Activated CD8-positive, alpha-beta memory T cell treated with anti-CD3 and anti-CD28 coated beads, Interleukin-2, amount 50 U/mL, for 48 hours (primary cell): Measurements from ENCODE around the gene SEPTIN1.
"Not testable (repeated sequence)": the region's sequence is repeated elsewhere in the genome, so short reads cannot be mapped to it uniquely, and the experiment has no call there.

Experiments used
- DNase-seq: peaks from one replicate; pipeline ENCODE4 v3.0.0-alpha.2; 2020

Gene SEPTIN1

DNA sequence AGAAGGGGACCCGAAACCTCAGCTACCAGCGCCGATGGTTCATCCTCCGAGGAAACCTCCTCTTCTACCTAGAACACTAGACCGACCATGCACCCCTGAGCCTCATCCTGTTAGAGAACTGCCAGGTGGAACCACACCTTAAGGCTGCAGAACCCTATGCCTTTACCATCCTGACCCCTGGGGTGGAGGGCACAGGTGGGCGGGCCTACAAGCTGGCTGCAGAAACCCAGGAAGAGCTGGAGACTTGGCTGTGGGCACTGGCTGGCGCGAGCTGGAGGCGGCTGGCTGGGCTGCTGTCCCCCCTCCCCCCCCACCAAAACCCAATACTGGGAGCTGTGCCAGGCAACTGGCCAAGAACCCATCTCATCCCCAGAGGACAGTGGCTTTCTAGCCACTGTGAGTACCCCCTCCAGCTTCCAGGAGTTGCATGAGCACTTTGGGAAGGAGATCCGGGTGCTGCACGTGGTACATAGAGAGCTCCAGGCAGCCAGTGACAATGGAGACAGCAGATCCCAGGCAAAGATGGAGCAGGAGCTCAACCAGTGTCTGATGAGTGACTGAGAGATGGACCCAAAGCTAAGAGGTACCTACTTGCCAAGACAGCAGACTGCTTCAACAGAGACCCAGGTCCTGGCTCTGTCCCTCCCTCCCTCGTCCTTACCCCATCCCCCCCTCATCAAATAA is 25.8 kb downstream of the SEPTIN1 start:
- no peak for DNase-seq

DNA sequence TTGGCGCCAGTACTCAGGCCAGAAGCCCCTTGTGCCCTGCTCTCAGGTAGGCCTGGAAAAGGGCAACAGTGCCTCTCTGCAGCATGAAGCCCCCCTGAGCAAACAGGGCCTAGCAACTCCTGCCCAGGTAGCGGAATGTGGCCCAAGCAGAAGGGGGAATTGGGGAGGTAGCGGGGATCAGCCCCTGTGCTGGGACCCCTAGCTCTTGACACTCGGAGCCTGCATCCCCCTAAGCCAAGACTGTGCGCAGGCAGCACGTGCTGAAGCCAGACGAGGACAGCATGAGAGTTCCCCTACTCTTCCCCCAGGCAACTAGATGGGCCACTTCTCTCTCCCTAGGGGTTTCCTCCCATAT is 26.4 kb downstream of the SEPTIN1 start:
- no peak for DNase-seq

- peak; percentile 92 for DNase-seq
These were observed 27.0 kb downstream of the SEPTIN1 start, which contains the start of gene CD2BP2 for GRCh38 chr16:30355144-30355953. CD2BP2 (minus strand) TSS chr16:30355308; CDS start chr16:30354681, 627 bp downstream.

DNA sequence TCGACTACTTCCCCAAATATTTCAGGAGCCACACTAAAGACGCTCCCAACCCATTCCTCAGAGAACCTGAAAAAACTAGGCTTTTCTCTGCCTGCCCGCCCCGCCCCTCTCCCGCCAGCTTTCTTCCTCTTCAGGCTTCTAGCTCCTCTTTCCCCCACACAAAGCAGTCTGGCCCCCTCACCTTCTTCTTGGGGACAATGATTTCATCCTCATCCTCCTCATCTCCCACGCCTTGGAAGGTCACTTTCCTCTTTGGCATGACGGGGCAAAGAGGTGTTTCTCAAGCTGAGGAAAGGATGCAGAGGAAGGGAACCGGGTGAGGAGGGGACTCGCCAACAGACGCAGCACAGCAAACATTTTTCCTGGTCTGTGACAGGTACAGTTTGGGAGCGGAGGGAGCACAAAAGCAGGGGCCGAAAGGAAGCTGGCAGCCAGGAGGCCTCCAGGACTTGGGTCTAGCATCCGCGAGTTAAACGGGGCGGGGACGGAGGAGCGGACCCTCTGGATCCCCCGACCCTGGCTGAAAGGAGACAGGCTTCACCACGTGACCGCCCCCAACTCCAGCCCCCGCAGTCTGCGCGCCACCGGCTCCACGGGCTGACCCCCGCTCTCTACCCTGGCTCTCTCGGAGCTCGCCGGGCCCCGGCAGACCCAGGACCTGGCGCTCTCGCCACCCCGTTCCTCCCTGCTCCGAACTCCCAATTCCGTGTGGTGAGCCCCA is 27.8 kb downstream of the SEPTIN1 start:
- no peak for DNase-seq

- DNase-seq = no peak
These were observed 28.8 kb downstream of the SEPTIN1 start for GRCh38 chr16:30353438-30354129.

DNA sequence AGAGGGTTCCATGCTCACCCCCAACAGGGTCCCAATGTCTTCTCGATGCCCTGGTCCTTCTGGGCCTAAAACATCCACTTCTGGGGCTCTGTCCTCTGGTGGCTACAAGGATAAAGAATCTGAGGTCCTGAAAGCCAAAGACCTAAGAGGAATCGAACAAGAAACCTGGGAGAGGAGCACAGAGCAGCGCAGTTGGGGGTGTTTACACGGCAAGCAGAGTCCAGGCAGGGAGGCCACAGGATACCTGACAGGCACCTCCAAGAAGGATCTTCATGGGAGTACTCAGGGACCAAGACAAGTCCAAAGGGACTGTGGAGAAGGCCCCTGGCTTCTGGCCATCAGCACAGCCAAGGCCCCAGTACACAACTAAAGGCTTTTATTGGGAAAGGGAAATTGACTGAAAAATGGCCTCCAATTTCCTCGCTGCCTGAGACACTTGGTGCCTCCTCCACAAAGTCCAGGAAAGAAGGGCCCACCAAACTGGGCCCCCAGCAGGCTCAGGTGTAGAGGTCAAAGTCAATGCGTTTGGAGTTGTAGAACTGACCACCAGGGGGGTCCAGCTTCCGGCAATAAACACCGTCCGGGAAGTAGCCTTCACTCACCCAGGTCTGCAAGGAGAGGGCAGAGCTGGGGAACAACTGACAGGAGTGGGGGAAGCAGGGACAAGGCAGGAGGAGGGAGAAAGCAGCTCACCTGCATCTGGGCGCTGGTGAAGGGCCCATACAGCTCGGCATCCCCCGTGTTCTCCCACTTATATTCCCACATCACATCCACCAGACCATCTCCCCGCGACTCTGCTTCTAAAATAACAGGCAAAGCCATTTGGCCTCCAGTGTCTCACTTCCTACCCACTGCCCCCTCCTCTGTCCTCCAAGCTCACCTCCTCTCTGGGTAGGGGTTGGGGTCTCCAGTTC is 29.6 kb downstream of the SEPTIN1 start:
- DNase-seq = no peak

GRCh38 chr16:30351586-30352419 is 30.6 kb downstream of the SEPTIN1 start:
- DNase-seq = no peak

- no peak for DNase-seq
These were observed 31.3 kb downstream of the SEPTIN1 start for GRCh38 chr16:30351001-30351441.

DNA sequence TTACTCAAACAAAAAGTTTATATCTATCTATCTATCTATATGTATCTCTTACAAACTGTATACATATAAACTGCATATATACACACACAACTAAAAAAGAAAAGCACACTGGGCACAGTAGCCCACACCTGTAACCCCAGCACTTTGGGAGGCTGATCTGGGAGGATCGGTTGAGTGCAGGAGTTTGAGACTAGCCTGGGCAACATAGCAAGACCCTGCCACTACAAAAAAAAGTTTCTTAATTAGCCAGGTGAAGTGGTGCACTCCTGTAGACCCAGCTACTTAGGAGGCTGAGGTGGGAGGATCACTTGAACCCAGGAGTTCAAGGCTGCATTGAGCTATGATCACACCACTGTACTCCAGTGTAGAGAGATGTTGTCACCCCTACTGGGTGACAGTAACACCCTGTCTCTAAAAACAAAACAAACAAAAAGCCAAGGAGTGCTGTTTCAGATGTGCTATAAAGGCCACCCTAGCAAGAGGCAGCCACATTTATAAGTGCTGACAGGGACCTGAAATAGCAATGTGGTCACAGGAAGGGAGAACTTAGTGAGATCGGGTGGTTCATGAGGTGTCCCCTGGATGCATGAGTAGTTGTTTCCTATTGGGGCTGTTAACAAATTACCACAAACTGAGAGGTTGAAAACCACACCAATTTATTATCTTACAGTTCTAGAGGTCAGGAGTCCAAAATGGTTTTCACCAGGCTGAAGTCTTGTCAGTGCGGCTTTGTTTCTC is 32.1 kb downstream of the SEPTIN1 start:
- no peak for DNase-seq

- DNase-seq = no peak
These were observed 32.7 kb downstream of the SEPTIN1 start for GRCh38 chr16:30349675-30350074.

GRCh38 chr16:30348929-30349328 is 33.4 kb downstream of the SEPTIN1 start:
- no peak for DNase-seq

GRCh38 chr16:30348113-30348512 is 34.2 kb downstream of the SEPTIN1 start:
- no peak for DNase-seq

- no peak for DNase-seq
These were observed 36.1 kb downstream of the SEPTIN1 start for GRCh38 chr16:30346286-30346685.

GRCh38 chr16:30343491-30343820 is 38.9 kb downstream of the SEPTIN1 start:
- DNase-seq = not testable (repeated sequence)

- DNase-seq = no peak
These were observed 39.4 kb downstream of the SEPTIN1 start for GRCh38 chr16:30342751-30343490.

- DNase-seq = not testable (repeated sequence)
These were observed 40.4 kb downstream of the SEPTIN1 start for GRCh38 chr16:30341971-30342370.

- DNase-seq = no peak
These were observed 41.7 kb downstream of the SEPTIN1 start for GRCh38 chr16:30340621-30341020.

GRCh38 chr16:30338715-30339114 is 43.6 kb downstream of the SEPTIN1 start:
- DNase-seq = not testable (repeated sequence)

DNA sequence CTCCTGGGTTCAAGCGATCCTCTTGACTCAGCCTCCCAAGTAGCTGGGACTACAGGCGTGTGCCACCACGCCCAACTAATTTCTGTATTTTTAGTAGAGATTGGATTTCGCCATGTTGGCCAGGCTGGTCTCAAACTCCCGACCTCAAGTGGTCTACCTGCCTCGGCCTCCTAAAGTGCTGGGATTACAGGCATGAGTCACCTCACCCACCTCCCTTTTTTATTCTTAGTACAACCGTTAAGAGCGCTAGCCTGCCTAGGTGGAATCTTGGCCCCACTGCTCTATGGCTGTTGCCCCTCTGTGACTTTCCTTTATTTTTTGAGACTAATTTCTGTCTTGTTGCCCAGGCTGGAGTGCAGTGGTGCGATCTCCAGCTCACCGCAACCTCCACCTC is 44.4 kb downstream of the SEPTIN1 start:
- DNase-seq = not testable (repeated sequence)
